HUES48 (cell line): ENCODE measurements around the gene MAML3.
"Not testable (repeated sequence)": the region's sequence is repeated elsewhere in the genome, so short reads cannot be mapped to it uniquely, and the experiment has no call there.

Experiments
- H3K27ac ChIP-seq: one replicate; pipeline ENCODE4 v1.7.0; 2013; ENCODE audit warnings: low read depth, low read length, inconsistent platforms
- H3K27me3 ChIP-seq: 2 replicates; pipeline ENCODE4 v1.6.1; 2013; ENCODE audit warnings: mild to moderate bottlenecking, low read length; ENCODE audit not compliant: control insufficient read depth, insufficient read depth
- H3K36me3 ChIP-seq: 2 replicates; pipeline ENCODE4 v1.6.1; 2013; ENCODE audit warnings: low read length; ENCODE audit not compliant: control insufficient read depth, insufficient read depth
- H3K4me1 ChIP-seq: 2 replicates; pipeline ENCODE4 v1.6.1; 2013; ENCODE audit warnings: mild to moderate bottlenecking, low read length; ENCODE audit not compliant: control insufficient read depth, insufficient read depth
- H3K4me3 ChIP-seq: 2 replicates; pipeline ENCODE4 v1.5.1; 2013; ENCODE audit warnings: mild to moderate bottlenecking, low read depth, low read length
- H3K9ac ChIP-seq: 2 replicates; pipeline ENCODE4 v1.6.1; 2013; ENCODE audit warnings: mild to moderate bottlenecking, low read depth, low read length, moderate library complexity
- H3K9me3 ChIP-seq: 2 replicates; pipeline ENCODE4 v1.6.1; 2013; ENCODE audit warnings: low read length; ENCODE audit not compliant: control insufficient read depth, insufficient read depth

Gene MAML3

DNA sequence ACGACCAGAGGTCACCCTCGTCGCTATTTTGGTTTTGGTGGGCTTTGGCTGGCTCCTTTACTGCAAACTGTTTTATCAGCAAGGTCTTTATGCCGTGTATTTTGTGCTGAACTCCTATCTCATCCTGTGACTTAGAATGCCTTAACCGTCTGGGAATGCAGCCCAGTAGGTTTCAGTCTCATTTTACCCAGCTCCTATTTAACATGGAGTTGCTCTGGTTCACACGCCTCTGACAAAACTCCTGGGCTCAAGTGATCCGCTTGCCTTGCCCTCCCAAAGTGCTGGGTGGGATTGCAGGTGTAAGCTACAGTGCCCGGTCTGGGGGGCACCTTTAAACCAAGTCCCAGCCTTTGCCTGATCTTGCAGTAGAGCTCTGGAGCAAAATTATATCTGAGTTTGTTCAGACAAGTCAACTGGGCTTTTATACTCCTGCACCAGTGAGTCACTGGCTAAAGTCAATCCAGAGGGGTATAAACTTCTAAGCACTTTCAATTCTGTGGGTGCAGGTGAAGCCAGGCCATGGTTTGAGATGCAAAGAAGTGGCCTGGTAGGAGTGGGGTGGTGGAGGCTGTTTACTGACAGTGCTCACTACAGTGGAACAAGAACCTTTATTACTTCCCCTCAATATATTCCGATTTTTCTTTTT is 438.1 kb downstream of the MAML3 start:
- Histone ChIP-seq H3K27me3 (peaks cover 74% of the 10 kb centered on the region), H3K27ac (no peak overlapping the region)

DNA sequence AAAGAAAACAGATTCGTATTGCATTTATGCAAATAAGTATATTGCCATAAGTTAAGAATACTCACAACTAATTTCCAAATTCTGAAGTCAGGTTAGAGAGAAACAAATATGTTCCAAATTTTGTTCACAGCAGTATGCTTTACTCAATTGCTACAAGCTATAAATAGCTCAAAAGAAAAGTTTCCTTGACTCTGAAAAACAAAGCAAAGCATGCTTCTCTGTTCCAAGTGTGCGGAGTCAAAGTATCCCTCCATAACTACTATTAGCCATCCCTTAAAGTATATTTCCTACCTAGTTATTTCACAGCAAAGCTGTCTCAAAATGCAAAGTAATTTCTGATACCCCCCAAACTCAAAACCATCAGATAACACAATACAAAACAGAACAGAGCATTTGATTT is 441.1 kb downstream of the MAML3 start:
- Histone ChIP-seq H3K9ac (no peak overlapping the region), H3K4me1 (no peaks in the 10 kb centered on the region), H3K27me3 (peaks cover 70% of the 10 kb centered on the region), H3K4me3 (no peak overlapping the region), H3K36me3 (no peaks in the 10 kb centered on the region), H3K27ac (no peak overlapping the region), H3K9me3 (no peaks in the 10 kb centered on the region)

More for the DNA sequence above, 438.1 kb downstream of the MAML3 start:
- no peaks in the 10 kb centered on the region for H3K4me1 ChIP-seq
- no peaks in the 10 kb centered on the region for H3K9me3 ChIP-seq
- no peaks in the 10 kb centered on the region for H3K36me3 ChIP-seq
- no peak overlapping the region for H3K4me3 ChIP-seq
- H3K9ac ChIP-seq: no peak overlapping the region

DNA sequence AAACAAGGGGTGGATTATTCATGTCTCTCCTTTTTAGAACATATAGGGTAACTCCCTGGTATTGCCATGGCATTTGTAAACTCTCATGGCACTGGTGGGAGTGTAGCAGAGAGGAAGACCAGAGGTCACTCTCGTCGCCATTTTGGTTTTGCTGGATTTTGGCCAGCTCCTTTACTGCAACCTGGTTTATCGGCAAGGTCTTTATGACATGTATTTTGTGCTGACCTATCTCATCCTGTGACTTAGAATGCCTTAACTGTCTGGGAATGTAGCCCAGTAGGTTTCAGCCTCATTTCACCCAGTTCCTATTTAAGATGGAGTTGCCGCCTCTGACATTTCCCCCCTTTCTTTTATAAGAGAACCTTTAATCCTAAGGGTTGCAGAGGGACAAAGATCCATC is 442.5 kb downstream of the MAML3 start:
- no peaks in the 10 kb centered on the region for H3K4me1 ChIP-seq
- peaks cover 57% of the 10 kb centered on the region for H3K27me3 ChIP-seq
- H3K27ac ChIP-seq: no peak overlapping the region
- H3K36me3 ChIP-seq: no peaks in the 10 kb centered on the region
- H3K4me3 ChIP-seq: no peak overlapping the region
- H3K9me3 ChIP-seq: no peaks in the 10 kb centered on the region
- H3K9ac ChIP-seq: no peak overlapping the region

DNA sequence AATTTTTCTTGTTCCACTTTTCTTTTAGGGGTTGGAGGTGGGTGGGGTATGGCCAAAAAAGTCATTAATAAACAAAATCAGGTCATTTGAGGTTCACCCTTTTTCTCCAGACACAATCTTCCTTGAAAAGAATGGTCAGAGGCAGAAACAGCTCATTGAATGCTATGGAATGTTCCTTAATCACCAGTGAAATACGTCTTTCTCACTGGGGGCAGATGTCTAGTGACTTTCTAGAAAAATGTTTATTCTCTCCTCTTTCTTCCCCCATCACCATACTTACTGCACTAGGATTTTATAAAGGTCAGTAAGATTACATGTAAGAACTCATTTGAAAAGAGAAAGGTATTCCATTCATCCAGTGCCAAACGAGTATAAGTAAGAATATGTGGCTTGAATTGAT is 443.9 kb downstream of the MAML3 start:
- Histone ChIP-seq H3K36me3 (no peaks in the 10 kb centered on the region), H3K9me3 (no peaks in the 10 kb centered on the region), H3K27me3 (peaks cover 43% of the 10 kb centered on the region), H3K4me3 (no peak overlapping the region), H3K27ac (no peak overlapping the region), H3K9ac (no peak overlapping the region), H3K4me1 (no peaks in the 10 kb centered on the region)

DNA sequence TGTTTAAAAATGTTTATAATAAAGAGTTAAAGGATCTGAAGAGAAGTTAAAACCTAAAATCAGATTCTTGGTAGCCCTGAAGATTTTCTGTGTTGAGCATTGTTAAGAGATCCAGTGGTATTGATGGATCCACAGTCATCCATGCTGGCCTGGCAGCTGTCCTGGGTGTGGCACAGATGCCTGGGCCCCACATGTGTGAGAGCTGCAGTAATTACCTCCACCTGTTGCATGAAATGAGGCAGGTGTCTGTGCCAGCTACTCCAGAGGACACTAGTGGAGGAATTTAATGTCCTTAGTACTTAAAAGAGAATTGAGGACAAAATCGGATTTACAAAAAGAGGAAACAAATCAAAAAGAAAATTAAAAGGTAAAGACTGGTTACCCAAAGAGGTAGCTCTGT is 444.3 kb downstream of the MAML3 start:
- H3K36me3 ChIP-seq: no peaks in the 10 kb centered on the region
- H3K4me3 ChIP-seq: no peak overlapping the region
- H3K4me1 ChIP-seq: no peaks in the 10 kb centered on the region
- H3K27me3 ChIP-seq: peaks cover 39% of the 10 kb centered on the region
- H3K27ac ChIP-seq: no peak overlapping the region
- H3K9me3 ChIP-seq: no peaks in the 10 kb centered on the region
- no peak overlapping the region for H3K9ac ChIP-seq

DNA sequence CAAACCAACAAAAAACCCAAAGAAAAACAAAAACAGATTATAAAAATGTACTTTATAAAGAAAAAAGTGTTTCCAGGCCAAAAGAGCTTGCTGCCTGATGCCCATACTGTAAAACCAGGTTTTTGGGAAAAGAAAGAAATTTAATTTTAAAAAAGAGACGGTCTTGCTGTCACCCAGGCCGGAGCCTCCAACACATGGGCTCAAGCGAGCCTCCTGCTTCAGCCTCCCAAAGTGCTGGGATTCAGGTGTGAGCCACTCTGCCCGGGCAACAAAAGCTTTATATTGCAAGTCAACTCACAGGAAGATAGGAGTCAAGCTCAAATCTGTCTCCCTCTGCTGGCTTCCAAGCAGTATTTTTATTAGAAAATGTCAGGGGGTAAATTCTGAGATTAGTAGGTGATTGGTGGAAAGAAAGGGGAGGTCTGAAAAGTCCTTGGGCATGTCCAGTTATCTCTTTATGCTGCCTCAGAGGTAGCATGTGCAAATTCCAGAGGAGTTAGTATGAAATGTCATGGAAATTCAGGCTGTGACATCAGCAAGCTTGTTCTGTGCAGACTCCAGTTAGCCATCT is 449.0 kb downstream of the MAML3 start:
- Histone ChIP-seq H3K4me3 (no peak overlapping the region), H3K36me3 (no peaks in the 10 kb centered on the region), H3K9ac (no peak overlapping the region), H3K4me1 (no peaks in the 10 kb centered on the region), H3K27ac (no peak overlapping the region), H3K27me3 (no peaks in the 10 kb centered on the region), H3K9me3 (no peaks in the 10 kb centered on the region)

DNA sequence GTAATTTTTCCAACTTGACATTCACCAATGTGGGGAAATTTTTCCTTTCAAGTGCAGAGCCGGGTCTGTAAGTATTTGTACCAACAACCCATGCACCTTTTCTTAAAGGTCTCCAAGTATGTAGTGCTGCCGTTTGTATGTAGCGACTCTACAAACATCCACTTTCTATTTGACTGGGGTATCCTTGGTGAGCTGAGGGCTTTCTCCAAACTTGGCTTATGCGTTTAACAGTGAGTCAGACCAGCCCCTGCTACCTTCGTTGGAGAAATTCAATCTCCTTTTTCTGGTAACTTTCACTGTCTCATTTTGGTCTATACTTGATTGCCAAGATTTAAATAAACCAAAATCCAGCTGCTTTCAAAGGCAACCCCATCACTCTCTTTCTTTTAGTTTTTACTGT is 453.4 kb downstream of the MAML3 start:
- no peaks in the 10 kb centered on the region for H3K36me3 ChIP-seq
- H3K27ac ChIP-seq: no peak overlapping the region
- no peaks in the 10 kb centered on the region for H3K4me1 ChIP-seq
- H3K9ac ChIP-seq: no peak overlapping the region
- no peak overlapping the region for H3K4me3 ChIP-seq
- no peaks in the 10 kb centered on the region for H3K9me3 ChIP-seq
- no peaks in the 10 kb centered on the region for H3K27me3 ChIP-seq

DNA sequence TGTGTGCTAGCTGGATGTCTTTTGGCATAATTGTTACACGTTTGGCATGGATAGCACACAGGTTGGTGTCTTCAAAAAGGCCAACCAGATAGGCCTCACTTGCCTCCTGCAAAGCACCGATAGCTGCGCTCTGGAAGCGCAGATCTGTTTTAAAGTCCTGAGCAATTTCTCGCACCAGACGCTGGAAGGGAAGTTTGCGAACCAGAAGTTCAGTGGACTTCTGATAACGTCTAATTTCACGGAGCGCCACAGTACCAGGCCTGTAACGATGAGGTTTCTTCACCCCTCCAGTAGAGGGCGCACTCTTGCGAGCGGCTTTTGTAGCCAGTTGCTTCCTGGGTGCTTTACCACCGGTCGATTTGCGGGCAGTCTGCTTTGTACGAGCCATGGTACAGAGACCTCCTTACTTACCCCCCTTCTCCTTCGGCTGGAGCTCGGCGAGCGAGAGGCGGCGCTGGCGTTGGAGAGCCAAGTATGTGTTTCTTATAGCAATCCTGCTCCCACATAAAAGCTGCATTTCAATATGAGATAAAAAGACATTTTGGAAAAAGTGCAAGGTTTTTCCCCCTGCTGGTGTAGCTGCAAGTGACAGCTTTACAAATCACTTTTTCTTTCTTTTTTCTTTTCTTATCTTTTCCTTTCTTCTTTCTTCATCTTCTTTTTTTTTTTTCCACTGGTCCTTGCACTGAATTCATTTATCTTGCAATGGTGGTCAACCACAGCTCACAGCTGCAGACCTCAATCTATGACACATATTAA is 455.6 kb downstream of the MAML3 start:
- not testable (repeated sequence) for H3K4me3 ChIP-seq, H3K27me3 ChIP-seq, H3K4me1 ChIP-seq, H3K9me3 ChIP-seq, H3K27ac ChIP-seq, H3K36me3 ChIP-seq, H3K9ac ChIP-seq

DNA sequence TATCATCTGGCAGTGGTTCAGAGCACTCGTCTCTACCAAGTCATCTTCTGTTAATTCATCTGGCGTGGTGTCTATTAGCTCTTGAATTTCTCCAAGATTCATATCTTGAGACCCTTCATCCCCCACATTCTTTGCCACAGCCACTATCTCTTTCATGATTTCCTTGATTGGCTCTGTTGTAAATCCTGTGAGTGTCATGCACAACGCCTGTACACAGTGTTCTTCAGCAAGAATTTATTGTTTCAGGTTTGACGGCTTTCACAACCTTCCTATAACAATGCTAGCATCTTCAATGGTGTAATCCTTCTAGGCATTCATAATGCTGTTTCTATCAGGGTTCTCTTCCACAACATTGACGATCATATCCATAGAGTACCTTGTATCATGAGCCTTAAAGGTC is 457.5 kb downstream of the MAML3 start:
- H3K27ac ChIP-seq: no peak overlapping the region
- no peaks in the 10 kb centered on the region for H3K4me1 ChIP-seq
- no peaks in the 10 kb centered on the region for H3K9me3 ChIP-seq
- H3K4me3 ChIP-seq: no peak overlapping the region
- no peaks in the 10 kb centered on the region for H3K27me3 ChIP-seq
- no peaks in the 10 kb centered on the region for H3K36me3 ChIP-seq
- no peak overlapping the region for H3K9ac ChIP-seq

DNA sequence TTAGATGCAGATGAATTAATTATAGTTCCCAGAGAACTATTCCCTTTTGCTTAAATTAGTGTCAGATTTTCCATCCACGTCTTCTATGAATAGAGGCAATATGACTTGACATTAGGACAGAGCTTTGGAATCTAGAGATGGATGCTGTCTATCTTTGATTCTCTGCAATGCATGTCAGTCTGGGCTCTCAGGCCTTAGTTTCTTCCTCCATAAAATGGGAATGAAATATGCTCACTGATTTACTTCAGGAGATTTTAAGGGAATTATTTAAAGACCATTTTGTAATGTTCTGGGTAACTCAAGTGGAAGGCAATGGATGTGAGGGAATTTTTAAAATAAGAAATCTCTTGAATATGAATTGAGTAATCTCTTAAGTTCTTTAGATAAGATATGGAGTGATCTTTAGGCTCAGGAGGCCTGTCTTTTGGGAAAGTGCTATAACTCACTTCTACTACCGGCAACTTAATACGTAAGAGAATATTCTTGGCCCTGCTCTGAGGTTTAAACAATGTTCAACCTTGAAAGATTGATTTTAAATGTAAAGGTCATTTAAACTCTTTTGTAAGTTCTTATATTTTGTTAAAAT is 459.4 kb downstream of the MAML3 start:
- Histone ChIP-seq H3K27me3 (no peaks in the 10 kb centered on the region), H3K9me3 (no peaks in the 10 kb centered on the region), H3K4me3 (no peak overlapping the region), H3K9ac (no peak overlapping the region), H3K27ac (no peak overlapping the region), H3K4me1 (no peaks in the 10 kb centered on the region), H3K36me3 (no peaks in the 10 kb centered on the region)
